H1 (cell line): ENCODE measurements around the gene ZNF385B. TPM values are rescaled to one million over a fixed set of nuclear protein-coding genes. Genes with fewer than 3 reads are reported as not detected.

Experiments used
- EP300 ChIP-seq, 2 experiments: IDR thresholded peaks; 1 replicate in 1 of 2; 2 replicates in 1 of 2; pipeline ENCODE4 v1.6.1; 2011 to 2012; ENCODE audit warnings: low read depth in 2 of 2, low read length in 2 of 2, mild to moderate bottlenecking in 2 of 2, borderline replicate concordance in 1 of 2, inconsistent platforms in 1 of 2, moderate library complexity in 1 of 2
- polyA plus RNA-seq, 7 experiments: library from polyadenylated mRNA; depleted of rRNA in 3 of 7; stranded (reverse) in 5 of 7; unstranded in 2 of 7; fragments of >200 nt in 5 of 7; fragments of 200-250 nt in 2 of 7; gene quantifications; 1 replicate in 5 of 7; 2 replicates in 1 of 7; 4 replicates in 1 of 7; pipeline versions ENCODE4 v1.2.1 to v1.2.3, GENCODE V29; 2011 to 2013; ENCODE audit warnings: missing spikeins in 2 of 7, mixed read lengths in 2 of 7
- total RNA-seq: library from RNA; stranded (reverse); fragmentation: NEBNext Ultra II Directional; extraction: Animal tissue kit (Norgen Biotek cat#: 25700); gene quantifications from 2 replicates; pipeline ENCODE4 v1.2.1, GENCODE V29; 2021

Gene ZNF385B
- total and polyA plus RNA-seq, 2 of the 8 experiments (the other 6 are each of a cell fraction or from before 2014, with no cell fraction given), result 1.1 to 3.7 TPM

GRCh38 chr2:179636995-179637394 lies 224.4 kb downstream of the ZNF385B start (continued):
- no peak for TF ChIP-seq EP300 (IDR thresholded peaks at IDR 0.05; ENCODE audit: borderline replicate concordance in 1 of 2, low read depth in 2 of 2, low read length in 2 of 2)
- TF ChIP-seq, all 59 proteins: peak for 0
